IPS-18c (cell line): ENCODE measurements around the gene USH2A.
"Not testable (repeated sequence)": the region's sequence is repeated elsewhere in the genome, so short reads cannot be mapped to it uniquely, and the experiment has no call there.

ENCODE experiments used
- H3K4me3 ChIP-seq: 2 replicates; pipeline ENCODE4 v1.7.0; 2013; ENCODE audit warnings: low read depth, mild to moderate bottlenecking, low read length, moderate library complexity; ENCODE audit not compliant: insufficient read depth
- H3K9me3 ChIP-seq: one replicate; pipeline ENCODE4 v1.6.1; 2013; ENCODE audit warnings: mild to moderate bottlenecking, low read length, moderate library complexity; ENCODE audit not compliant: control insufficient read depth, insufficient read depth

Gene USH2A

DNA sequence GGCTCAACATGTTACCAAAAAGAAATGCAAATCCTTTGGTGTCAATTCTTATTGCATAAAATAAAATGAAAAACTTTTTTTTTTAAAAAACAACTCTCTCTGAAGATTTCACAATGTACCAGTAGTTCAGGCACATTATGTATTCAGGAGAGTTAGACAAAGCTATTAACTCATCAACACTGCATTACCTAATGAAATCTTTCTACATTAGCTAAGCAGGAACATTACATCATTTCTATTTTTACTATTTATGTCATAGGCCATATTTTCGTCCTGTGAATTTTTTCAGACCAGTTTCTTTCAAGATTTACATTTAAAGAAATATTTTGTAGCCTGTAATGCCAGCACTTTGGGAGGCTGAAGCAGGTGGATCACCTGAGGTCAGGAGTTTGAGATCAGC lies 366.2 kb downstream of the USH2A start:
- no peaks in the 10 kb centered on the region for H3K9me3 ChIP-seq
- no peak overlapping the region for H3K4me3 ChIP-seq

- H3K9me3 ChIP-seq = no peaks in the 10 kb centered on the region
- no peak overlapping the region for H3K4me3 ChIP-seq
Measured at GRCh38 chr1:216055004-216055403, 368.2 kb downstream of the USH2A start.

- Histone ChIP-seq H3K9me3 (no peaks in the 10 kb centered on the region), H3K4me3 (no peak overlapping the region)
Measured at GRCh38 chr1:216054600-216054999, 368.6 kb downstream of the USH2A start.

GRCh38 chr1:216051071-216051470 lies 372.2 kb downstream of the USH2A start:
- H3K4me3 ChIP-seq = no peak overlapping the region

GRCh38 chr1:216049741-216050430 lies 373.4 kb downstream of the USH2A start:
- Histone ChIP-seq H3K9me3 (no peaks in the 10 kb centered on the region), H3K4me3 (no peak overlapping the region)

More at GRCh38 chr1:216051071-216051470, 372.2 kb downstream of the USH2A start:
- no peaks in the 10 kb centered on the region for H3K9me3 ChIP-seq

DNA sequence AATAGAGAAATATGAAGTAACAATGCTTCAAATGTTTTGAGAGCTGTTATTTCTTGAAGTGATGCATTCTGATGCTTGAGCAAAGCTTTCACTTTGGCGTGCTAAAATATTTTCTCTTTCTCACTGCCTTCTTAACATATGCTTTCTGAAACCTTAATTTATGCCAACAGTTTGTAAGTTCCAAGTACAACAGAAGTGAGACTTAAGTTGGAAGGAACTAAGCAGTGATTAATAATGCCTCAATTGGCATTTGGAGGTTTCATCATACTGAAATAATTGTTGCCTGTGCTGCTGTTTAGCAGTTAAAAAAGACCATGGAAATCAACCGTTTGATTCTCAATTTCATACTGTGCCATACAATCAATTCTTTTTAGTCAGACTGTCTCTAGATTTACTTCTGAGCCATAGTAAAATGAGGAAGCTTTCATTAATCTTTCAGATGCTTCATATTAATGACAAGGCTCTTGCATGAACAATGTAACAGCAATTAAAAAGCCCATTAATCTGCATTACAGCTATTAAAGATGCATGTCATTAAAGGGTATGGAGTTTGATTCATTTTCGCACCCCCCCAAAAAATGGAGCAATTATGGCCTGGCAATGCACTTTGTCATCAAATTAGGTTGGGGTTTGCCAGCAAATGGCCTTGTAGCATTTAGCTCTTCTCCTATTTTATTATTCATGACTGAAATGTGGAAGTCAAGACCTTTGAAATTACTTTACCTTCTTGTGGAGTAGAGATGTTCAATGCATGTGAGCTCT lies 375.3 kb downstream of the USH2A start:
- Histone ChIP-seq H3K4me3 (no peak overlapping the region), H3K9me3 (no peaks in the 10 kb centered on the region)

GRCh38 chr1:216046336-216046735 lies 376.9 kb downstream of the USH2A start:
- no peak overlapping the region for H3K4me3 ChIP-seq
- no peaks in the 10 kb centered on the region for H3K9me3 ChIP-seq

GRCh38 chr1:216045400-216045799 lies 377.8 kb downstream of the USH2A start:
- Histone ChIP-seq H3K4me3 (no peak overlapping the region), H3K9me3 (no peaks in the 10 kb centered on the region)

- Histone ChIP-seq H3K9me3 (no peaks in the 10 kb centered on the region), H3K4me3 (no peak overlapping the region)
Measured at GRCh38 chr1:216044538-216044937, 378.7 kb downstream of the USH2A start.

DNA sequence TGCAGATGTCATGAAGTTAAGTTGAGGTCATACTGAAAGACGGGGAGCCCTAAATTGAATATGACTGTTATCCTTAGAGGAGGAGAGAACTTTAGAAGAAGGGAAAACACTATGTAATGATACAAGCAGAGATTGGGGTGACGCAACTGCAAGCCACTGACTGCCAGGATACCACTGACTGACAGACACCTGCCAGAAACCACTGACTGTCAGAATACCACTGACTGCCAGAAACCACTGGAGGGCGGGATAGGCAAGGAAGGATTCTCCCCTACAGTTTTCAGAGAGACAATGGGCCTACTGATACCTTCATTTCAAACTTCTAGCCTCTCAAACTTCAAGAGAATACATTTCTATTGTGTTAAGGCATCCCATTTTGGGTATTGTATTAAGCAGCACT lies 388.7 kb downstream of the USH2A start:
- Histone ChIP-seq H3K4me3 (no peak overlapping the region), H3K9me3 (no peaks in the 10 kb centered on the region)

GRCh38 chr1:216032961-216033614 lies 390.2 kb downstream of the USH2A start:
- H3K4me3 ChIP-seq = no peak overlapping the region
- no peaks in the 10 kb centered on the region for H3K9me3 ChIP-seq

DNA sequence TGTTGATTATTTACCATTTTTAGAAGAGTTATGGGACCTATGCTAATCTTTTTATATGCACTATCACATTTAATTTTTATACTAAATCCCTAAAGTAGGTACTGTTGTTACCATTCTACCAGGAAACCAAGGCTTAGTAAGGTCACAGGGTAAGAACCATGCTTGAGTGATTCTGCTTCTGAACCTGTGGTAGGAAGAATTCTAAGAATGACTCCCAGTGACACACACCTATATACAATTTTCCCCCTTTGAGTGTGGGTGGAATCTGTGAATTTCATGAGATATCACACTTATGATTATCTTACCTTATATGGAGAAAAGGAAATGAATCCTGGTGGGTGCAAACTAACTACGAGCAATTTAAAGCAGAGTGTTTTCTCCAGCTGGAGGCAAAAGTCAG lies 391.0 kb downstream of the USH2A start:
- Histone ChIP-seq H3K4me3 (no peak overlapping the region), H3K9me3 (no peaks in the 10 kb centered on the region)

GRCh38 chr1:216028631-216029030 lies 394.6 kb downstream of the USH2A start:
- H3K4me3 ChIP-seq = no peak overlapping the region
- no peaks in the 10 kb centered on the region for H3K9me3 ChIP-seq

- H3K9me3 ChIP-seq = no peaks in the 10 kb centered on the region
Measured at GRCh38 chr1:216024546-216024945, 398.7 kb downstream of the USH2A start.

GRCh38 chr1:216020743-216021345 lies 402.4 kb downstream of the USH2A start:
- no peaks in the 10 kb centered on the region for H3K9me3 ChIP-seq
- no peak overlapping the region for H3K4me3 ChIP-seq

More at GRCh38 chr1:216024546-216024945, 398.7 kb downstream of the USH2A start:
- H3K4me3 ChIP-seq = no peak overlapping the region

GRCh38 chr1:216015116-216015515 lies 408.1 kb downstream of the USH2A start:
- H3K9me3 ChIP-seq = no peaks in the 10 kb centered on the region
- H3K4me3 ChIP-seq = no peak overlapping the region

- no peak overlapping the region; the same call in 1 of the 2 replicates for H3K4me3 ChIP-seq
- H3K9me3 ChIP-seq = no peaks in the 10 kb centered on the region
Measured at GRCh38 chr1:216014086-216014485, 409.2 kb downstream of the USH2A start.

- not testable (repeated sequence) for H3K9me3 ChIP-seq
Measured at GRCh38 chr1:216009456-216009855, 413.8 kb downstream of the USH2A start.

More at GRCh38 chr1:216009456-216009855, 413.8 kb downstream of the USH2A start:
- H3K4me3 ChIP-seq = not testable (repeated sequence)
